ENCODE data around the gene HECTD4.

GRCh38 chr12:112346194-112346593 is 36.0 kb downstream of the HECTD4 start:
- TF ChIP-seq POLR2A (conservative IDR thresholded peaks at IDR 0.05) (no peak), POLR2AphosphoS5 (IDR thresholded peaks at IDR 0.05; ENCODE audit: control insufficient read depth, insufficient read depth, low read depth, low read length) (no peak), POLR2G (IDR thresholded peaks at IDR 0.05; ENCODE audit: low read depth, low read length) (no peak), SMC3 (conservative IDR thresholded peaks at IDR 0.05; ENCODE audit: insufficient read depth, low read depth, low read length) (no peak), SRSF7 (optimal IDR thresholded peaks at IDR 0.05; ENCODE audit: low read depth, low read length) (no peak), JUN (IDR thresholded peaks at IDR 0.05; ENCODE audit: borderline replicate concordance, low read depth, low read length) (no peak), JUN (CRISPR knock-in tag; IDR thresholded peaks at IDR 0.05; ENCODE audit: borderline replicate concordance) (no peak), CEBPB (tag; IDR thresholded peaks at IDR 0.05) (no peak), ATF3 (IDR thresholded peaks at IDR 0.05) (no peak), ATF3 (CRISPR knock-in tag; conservative IDR thresholded peaks at IDR 0.05) (no peak), GABPA (tag; conservative IDR thresholded peaks at IDR 0.05; ENCODE audit: low read depth) (no peak), CTCF (IDR thresholded peaks at IDR 0.05 in 2 of 3, conservative IDR thresholded peaks at IDR 0.05 in 1 of 3; ENCODE audit: insufficient read depth in 2 of 3, low read depth in 1 of 3, low read length in 3 of 3) (no peak), BRCA1 (IDR thresholded peaks at IDR 0.05) (no peak), BRCA1 (CRISPR knock-in tag; IDR thresholded peaks at IDR 0.05) (no peak)
- TF ChIP-seq, protein P1, sequence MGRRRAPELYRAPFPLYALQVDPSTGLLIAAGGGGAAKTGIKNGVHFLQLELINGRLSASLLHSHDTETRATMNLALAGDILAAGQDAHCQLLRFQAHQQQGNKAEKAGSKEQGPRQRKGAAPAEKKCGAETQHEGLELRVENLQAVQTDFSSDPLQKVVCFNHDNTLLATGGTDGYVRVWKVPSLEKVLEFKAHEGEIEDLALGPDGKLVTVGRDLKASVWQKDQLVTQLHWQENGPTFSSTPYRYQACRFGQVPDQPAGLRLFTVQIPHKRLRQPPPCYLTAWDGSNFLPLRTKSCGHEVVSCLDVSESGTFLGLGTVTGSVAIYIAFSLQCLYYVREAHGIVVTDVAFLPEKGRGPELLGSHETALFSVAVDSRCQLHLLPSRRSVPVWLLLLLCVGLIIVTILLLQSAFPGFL (CRISPR knock-in tag; IDR thresholded peaks at IDR 0.05) = no peak
- TF ChIP-seq, protein P2, sequence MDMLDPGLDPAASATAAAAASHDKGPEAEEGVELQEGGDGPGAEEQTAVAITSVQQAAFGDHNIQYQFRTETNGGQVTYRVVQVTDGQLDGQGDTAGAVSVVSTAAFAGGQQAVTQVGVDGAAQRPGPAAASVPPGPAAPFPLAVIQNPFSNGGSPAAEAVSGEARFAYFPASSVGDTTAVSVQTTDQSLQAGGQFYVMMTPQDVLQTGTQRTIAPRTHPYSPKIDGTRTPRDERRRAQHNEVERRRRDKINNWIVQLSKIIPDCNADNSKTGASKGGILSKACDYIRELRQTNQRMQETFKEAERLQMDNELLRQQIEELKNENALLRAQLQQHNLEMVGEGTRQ (CRISPR knock-in tag; IDR thresholded peaks at IDR 0.05) = no peak

Measured in K562 (cell line).